HCT116 (cell line): ENCODE results near the gene MAP7. TPM values are rescaled to one million over a fixed set of nuclear protein-coding genes. Genes with fewer than 3 reads are reported as not detected.

Experiments used
- ATAC-seq: fragments of 200-7000 bp; cut with Tn5 transposase; 2 replicates; pipeline ENCODE4 v1.9.1; 2020; ENCODE audit warnings: mild to moderate bottlenecking, moderate library complexity
- BruUV-seq: library from RNA; stranded (reverse); fragments of 400-500 nt; replicated peaks from 2 replicates; lab custom pipeline; 2021; lab: Mats Ljungman, UMichigan
- CTCF ChIA-PET: fragments of 300-600 bp; sonication (Branson Sonifier 250); formaldehyde crosslinking; loops from one replicate; lab custom pipeline; 2021; ENCODE audit warnings: antibody characterized with exemption; lab: Charles Lee
- POLR2A ChIA-PET: fragments of 300-600, 350-600 bp; sonication (Branson Sonifier 250); formaldehyde crosslinking; loops from one replicate; lab custom pipeline; 2021; ENCODE audit warnings: antibody characterized with exemption; lab: Charles Lee
- RAD21 ChIA-PET, 2 experiments: fragments of 300-600 bp; sonication (Branson Sonifier 250); formaldehyde crosslinking; loops; one replicate each; lab custom pipeline; 2023; ENCODE audit warnings: low total read pairs in 2 of 2; ENCODE audit not compliant: uncharacterized antibody in 2 of 2, unreplicated experiment in 2 of 2, low non-redundant PET in 1 of 2; lab: Charles Lee
- DNase-seq: peaks from one replicate; pipeline ENCODE4 v3.0.0-alpha.2; 2010; ENCODE audit warnings: low read depth, low spot score
- H2AFZ ChIP-seq: fragments of 200-600 bp; shearing (Covaris generic), sonication (generic); 2 replicates; pipeline ENCODE4 v1.6.1; 2017; ENCODE audit warnings: low read depth, mixed run types, mixed read lengths, antibody characterized with exemption, low read length; ENCODE audit not compliant: poor library complexity, severe bottlenecking
- H3K27ac ChIP-seq: 2 replicates; pipeline ENCODE4 v1.5.1; 2012; ENCODE audit warnings: low read depth, low read length
- H3K27me3 ChIP-seq: fragments of 200-600 bp; sonication (generic); 2 replicates; pipeline ENCODE4 v1.6.1; 2016; ENCODE audit warnings: mixed run types, low read length, mixed read lengths; ENCODE audit not compliant: insufficient read depth
- H3K36me3 ChIP-seq, 2 experiments: fragments of 200-500 bp in 1 of 2; fragments of 200-600 bp in 1 of 2; sonication (Bioruptor generic) in 1 of 2; sonication (generic) in 1 of 2; 2 replicates each; pipeline versions ENCODE4 v1.5.1 to v1.6.1; 2014 to 2016; ENCODE audit warnings: low read length in 2 of 2, inconsistent platforms in 1 of 2, mixed read lengths in 1 of 2, mixed run types in 1 of 2; ENCODE audit not compliant: insufficient read depth in 2 of 2, control insufficient read depth in 1 of 2
- H3K4me1 ChIP-seq, 2 experiments: fragments of 200-600 bp in 1 of 2; sonication (generic) in 1 of 2; 2 replicates each; pipeline versions ENCODE4 v1.5.1 to v1.6.1; 2012 to 2017; ENCODE audit warnings: low read length in 2 of 2, inconsistent platforms in 1 of 2, mild to moderate bottlenecking in 1 of 2, mixed read lengths in 1 of 2, mixed run types in 1 of 2, moderate library complexity in 1 of 2; ENCODE audit not compliant: insufficient read depth in 2 of 2, control insufficient read depth in 1 of 2
- H3K4me2 ChIP-seq: fragments of 200-600 bp; sonication (generic); 2 replicates; pipeline ENCODE4 v1.6.1; 2017; ENCODE audit warnings: mixed run types, low read length, mixed read lengths
- H3K4me3 ChIP-seq, 2 experiments: fragments of 200-600 bp in 1 of 2; sonication (generic) in 1 of 2; replicated peaks in 1 of 2; 2 replicates each; pipeline ENCODE4 v1.5.1; 2011 to 2016; ENCODE audit warnings: low read length in 2 of 2, control low read depth in 1 of 2, low read depth in 1 of 2, mild to moderate bottlenecking in 1 of 2, mixed read lengths in 1 of 2, mixed run types in 1 of 2
- H3K79me2 ChIP-seq: fragments of 200-600 bp; sonication (generic); 2 replicates; pipeline ENCODE4 v1.6.1; 2017; ENCODE audit warnings: mild to moderate bottlenecking, mixed run types, low read length, moderate library complexity, mixed read lengths; ENCODE audit not compliant: insufficient read depth
- H3K9ac ChIP-seq: fragments of 200-600 bp; sonication (generic); 2 replicates; pipeline ENCODE4 v1.6.1; 2016; ENCODE audit warnings: low read length, mixed read lengths
- H3K9me2 ChIP-seq: fragments of 200-600 bp; sonication (generic), shearing (Covaris generic); 2 replicates; pipeline ENCODE4 v1.6.1; 2017; ENCODE audit warnings: mixed run types, mild to moderate bottlenecking, moderate library complexity; ENCODE audit not compliant: insufficient read depth
- H3K9me3 ChIP-seq, 2 experiments: fragments of 200-500 bp in 1 of 2; fragments of 200-600 bp in 1 of 2; sonication (Bioruptor generic) in 1 of 2; sonication (generic) in 1 of 2; 2 replicates each; pipeline ENCODE4 v1.6.1; 2014 to 2017; ENCODE audit warnings: low read length in 2 of 2, mixed read lengths in 2 of 2, inconsistent platforms in 1 of 2, low read depth in 1 of 2, mild to moderate bottlenecking in 1 of 2, mixed run types in 1 of 2, moderate library complexity in 1 of 2; ENCODE audit not compliant: control insufficient read depth in 1 of 2, insufficient read depth in 1 of 2
- H4K20me1 ChIP-seq: fragments of 200-600 bp; sonication (generic), shearing (Covaris generic); 2 replicates; pipeline ENCODE4 v1.6.1; 2017; ENCODE audit warnings: mixed run types, mild to moderate bottlenecking, moderate library complexity; ENCODE audit not compliant: insufficient read depth
- ATF3 ChIP-seq: IDR thresholded peaks from 2 replicates; pipeline ENCODE4 v1.6.1; 2012
- CBX3 ChIP-seq: IDR thresholded peaks from 2 replicates; pipeline ENCODE4 v1.6.1; 2012; ENCODE audit warnings: low read depth
- CEBPB ChIP-seq: IDR thresholded peaks from 2 replicates; pipeline ENCODE4 v1.6.1; 2012; ENCODE audit warnings: low read depth
- CTCF ChIP-seq, 3 experiments: fragments of 200-600 bp in 1 of 3; sonication (generic) in 1 of 3; IDR thresholded peaks in 2 of 3; conservative IDR thresholded peaks in 1 of 3; 2 replicates each; pipeline ENCODE4 v1.5.1; 2012 to 2017; ENCODE audit warnings: low read depth in 2 of 3, low read length in 2 of 3, antibody characterized with exemption in 1 of 3, borderline replicate concordance in 1 of 3, control low read depth in 1 of 3, mild to moderate bottlenecking in 1 of 3, mixed read lengths in 1 of 3, mixed run types in 1 of 3, moderate library complexity in 1 of 3; ENCODE audit not compliant: insufficient read depth in 1 of 3
- ELF1 ChIP-seq: IDR thresholded peaks from 2 replicates; pipeline ENCODE4 v1.6.1; 2012; ENCODE audit warnings: low read depth, borderline replicate concordance
- EZH2 ChIP-seq: fragments of 200-600 bp; sonication (generic); IDR thresholded peaks from 2 replicates; pipeline ENCODE4 v1.6.1; 2017; ENCODE audit warnings: antibody characterized with exemption, mixed run types
- EZH2phosphoT487 ChIP-seq: fragments of 200-600 bp; IDR thresholded peaks from 2 replicates; pipeline ENCODE4 v1.6.1; 2018; ENCODE audit warnings: antibody characterized with exemption, borderline replicate concordance
- FOSL1 ChIP-seq: IDR thresholded peaks from 2 replicates; pipeline ENCODE4 v1.6.1; 2012; ENCODE audit warnings: low read depth
- JUND ChIP-seq: IDR thresholded peaks from 2 replicates; pipeline ENCODE4 v1.6.1; 2012
- MAX ChIP-seq: IDR thresholded peaks from 2 replicates; pipeline ENCODE4 v1.6.1; 2012
- POLR2A ChIP-seq: IDR thresholded peaks from 2 replicates; pipeline ENCODE4 v1.7.0; 2011; ENCODE audit warnings: borderline replicate concordance; ENCODE audit not compliant: insufficient read depth, insufficient read length; ENCODE audit errors: extremely low read depth
- POLR2AphosphoS5 ChIP-seq: IDR thresholded peaks from 2 replicates; pipeline ENCODE4 v1.6.1; 2011; ENCODE audit warnings: mild to moderate bottlenecking, low read depth, low read length, moderate library complexity
- RAD21 ChIP-seq: IDR thresholded peaks from 2 replicates; pipeline ENCODE4 v1.6.1; 2012; ENCODE audit warnings: low read depth, mild to moderate bottlenecking
- REST ChIP-seq: IDR thresholded peaks from 2 replicates; pipeline ENCODE4 v1.6.1; 2012; ENCODE audit warnings: low read depth
- SRF ChIP-seq: IDR thresholded peaks from 2 replicates; pipeline ENCODE4 v1.6.1; 2012; ENCODE audit warnings: low read depth
- TCF7L2 ChIP-seq: IDR thresholded peaks from 2 replicates; pipeline ENCODE4 v1.7.0; 2011; ENCODE audit warnings: borderline replicate concordance, inconsistent platforms; ENCODE audit not compliant: insufficient read depth, insufficient read length; ENCODE audit errors: extremely low read depth
- YY1 ChIP-seq: IDR thresholded peaks from 2 replicates; pipeline ENCODE4 v1.6.1; 2011; ENCODE audit warnings: low read length, low read depth, moderate library complexity, mild to moderate bottlenecking; ENCODE audit not compliant: insufficient replicate concordance; ENCODE audit errors: extremely low read depth
- ZBTB33 ChIP-seq: IDR thresholded peaks from 2 replicates; pipeline ENCODE4 v1.6.1; 2011; ENCODE audit warnings: mild to moderate bottlenecking, low read length, moderate library complexity; ENCODE audit not compliant: insufficient replicate concordance; ENCODE audit errors: extremely low read depth
- ZFX ChIP-seq: fragments of 450-650 bp; IDR thresholded peaks from 2 replicates; pipeline ENCODE4 v1.6.1; 2017
- intact Hi-C: fragments of 100-400 bp; cut with micrococcal nuclease; formaldehyde crosslinking; loops from 2 replicates; pipeline ENCODE4 v1.10.0; 2022
- total RNA-seq: library from RNA; stranded (reverse); gene quantifications from one replicate; pipeline ENCODE4 v1.2.1, GENCODE V29; 2021; ENCODE audit not compliant: unreplicated experiment

Gene MAP7
- total RNA-seq, 1 experiment from 2014 or later: 35.5 TPM

- no peak for DNase-seq
- Histone ChIP-seq H3K4me1 (no peaks in the 10 kb centered on the region), H3K9me2 (no peaks in the 10 kb centered on the region), H3K9ac (no peak overlapping the region), H3K79me2 (peaks cover 16% of the 10 kb centered on the region), H4K20me1 (no peaks in the 10 kb centered on the region; the same call in 1 of the 2 replicates), H3K27ac (no peak overlapping the region), H3K9me3 (no peaks in the 10 kb centered on the region), H3K4me2 (no peak overlapping the region), H3K36me3 (no peaks in the 10 kb centered on the region), H3K27me3 (no peaks in the 10 kb centered on the region), H3K4me3 (no peak overlapping the region), H2AFZ (no peak overlapping the region)
- POLR2A ChIA-PET: no interaction called here
- no TSS peak for BruUV-seq
- ATAC-seq: no peak
- intact Hi-C loops: no loop called here
- no peak for TF ChIP-seq TCF7L2
- TF ChIP-seq ZBTB33: no peak
- TF ChIP-seq CTCF (IDR thresholded peaks at IDR 0.05 in 2 of 3, conservative IDR thresholded peaks at IDR 0.05 in 1 of 3; ENCODE audit: borderline replicate concordance in 1 of 3, insufficient read depth in 1 of 3, low read depth in 2 of 3, low read length in 2 of 3): no peak
- TF ChIP-seq CBX3: no peak
- TF ChIP-seq YY1: no peak
- no peak for TF ChIP-seq JUND
- no peak for TF ChIP-seq POLR2AphosphoS5
- no peak for TF ChIP-seq MAX
- TF ChIP-seq ZFX: no peak
- TF ChIP-seq EZH2phosphoT487: no peak
- no peak for TF ChIP-seq FOSL1
- TF ChIP-seq EZH2: no peak
- TF ChIP-seq ELF1: no peak
- no peak for TF ChIP-seq POLR2A
- TF ChIP-seq SRF: no peak
- no peak for TF ChIP-seq ATF3
- TF ChIP-seq CEBPB: no peak
- no peak for TF ChIP-seq REST
- no peak for TF ChIP-seq RAD21
- CTCF ChIA-PET: no interaction called here
- RAD21 ChIA-PET: no interaction called here
Measured at GRCh38 chr6:136475686-136476085, 74.5 kb downstream of the MAP7 start.
